GM12878 (cell line): ENCODE measurements around the gene MSI2. TPM values are rescaled to one million over a fixed set of nuclear protein-coding genes. Genes with fewer than 3 reads are reported as not detected.

Experiments used
- ATAC-seq: fragments of 200-7000 bp; cut with Tn5 transposase; 3 replicates; pipeline ENCODE4 v1.9.1; 2020; ENCODE audit warnings: mild to moderate bottlenecking, moderate library complexity
- BruUV-seq: library from RNA; stranded (reverse); fragments of 400-500 nt; replicated peaks from 2 replicates; lab custom pipeline; 2021; lab: Mats Ljungman, UMichigan
- CTCF ChIA-PET: fragments of 300-600 bp; sonication (Branson Sonifier 250); formaldehyde crosslinking; extraction: SDS; loops from one replicate; lab custom pipeline; 2021; ENCODE audit warnings: inconsistent platforms; lab: Yijun Ruan, JAX
- POLR2A ChIA-PET: fragments of 350-600 bp; formaldehyde crosslinking; extraction: SDS; loops from one replicate; lab custom pipeline; 2021; ENCODE audit warnings: inconsistent platforms; lab: Charles Lee
- RAD21 ChIA-PET: fragments of 300-600 bp; sonication (Branson Sonifier 250); formaldehyde crosslinking; loops from one replicate; lab custom pipeline; 2023; ENCODE audit warnings: antibody characterized with exemption; ENCODE audit not compliant: unreplicated experiment; lab: Charles Lee
- SMC1A ChIA-PET: fragments of 300-600 bp; sonication (Branson Sonifier 250); formaldehyde crosslinking; loops from one replicate; lab custom pipeline; 2023; ENCODE audit not compliant: unreplicated experiment, uncharacterized antibody; lab: Charles Lee
- DNase-seq: peaks from one replicate; pipeline ENCODE4 v3.0.0-alpha.2; 2011; ENCODE audit warnings: low read depth, low spot score
- FAIRE-seq: peaks from 3 replicates; lab custom pipeline; 2011; peaks lifted over from hg19 to GRCh38; lab: Jason Lieb, UNC
- H2AFZ ChIP-seq: 2 replicates; pipeline ENCODE4 v1.6.0; 2011; ENCODE audit warnings: low read depth, low read length, control low read depth; ENCODE audit not compliant: control insufficient read depth
- H3K27ac ChIP-seq: 2 replicates; pipeline ENCODE4 v1.5.1; 2011; ENCODE audit warnings: control low read depth; ENCODE audit not compliant: control insufficient read depth, insufficient read depth
- H3K27me3 ChIP-seq, 2 experiments: replicated peaks in 1 of 2; 2 replicates each; pipeline versions ENCODE4 v1.6.0 to v1.6.1; 2011; ENCODE audit warnings: low read length in 1 of 2; ENCODE audit not compliant: control insufficient read depth in 2 of 2, insufficient read depth in 2 of 2
- H3K36me3 ChIP-seq, 2 experiments: 2 replicates each; pipeline ENCODE4 v1.5.1; 2011; ENCODE audit warnings: low read length in 1 of 2; ENCODE audit not compliant: control insufficient read depth in 2 of 2, insufficient read depth in 2 of 2
- H3K4me1 ChIP-seq: 2 replicates; pipeline ENCODE4 v1.6.1; 2011; ENCODE audit warnings: mild to moderate bottlenecking, low read length, moderate library complexity, mixed read lengths; ENCODE audit not compliant: control insufficient read depth, insufficient read depth
- H3K4me2 ChIP-seq: 2 replicates; pipeline ENCODE4 v1.6.0; 2011; ENCODE audit warnings: control low read depth; ENCODE audit not compliant: control insufficient read depth, insufficient read depth
- H3K4me3 ChIP-seq: fragments of 200-600 bp; sonication (generic); 2 replicates; pipeline ENCODE4 v1.5.1; 2016
- H3K79me2 ChIP-seq: 2 replicates; pipeline ENCODE4 v1.6.0; 2011; ENCODE audit warnings: low read length; ENCODE audit not compliant: control insufficient read depth, insufficient read depth
- H3K9ac ChIP-seq: 2 replicates; pipeline ENCODE4 v1.8.0; 2011; ENCODE audit warnings: low read length, control low read depth, mixed read lengths; ENCODE audit not compliant: control insufficient read depth, insufficient read depth
- H3K9me3 ChIP-seq: replicated peaks from 3 replicates; pipeline ENCODE4 v1.5.1; 2011; ENCODE audit warnings: mild to moderate bottlenecking, low read length; ENCODE audit not compliant: control insufficient read depth, insufficient read depth
- H4K20me1 ChIP-seq: 2 replicates; pipeline ENCODE4 v1.6.0; 2011; ENCODE audit not compliant: control insufficient read depth, insufficient read depth
- ASH2L ChIP-seq: fragments of 300-600, 200-600 bp; sonication (generic); IDR thresholded peaks from 2 replicates; pipeline ENCODE4 v1.6.1; 2017; ENCODE audit warnings: low read depth, mild to moderate bottlenecking, borderline replicate concordance
- BRCA1 ChIP-seq: IDR thresholded peaks from 2 replicates; pipeline ENCODE4 v1.6.1; 2011; ENCODE audit warnings: low read depth, low read length, improper control_type of control experiment
- DPF2 ChIP-seq: fragments of 450-650 bp; IDR thresholded peaks from 2 replicates; pipeline ENCODE4 v1.6.1; 2017; ENCODE audit warnings: mild to moderate bottlenecking
- FOXK2 ChIP-seq: fragments of 450-650 bp; IDR thresholded peaks from 2 replicates; pipeline ENCODE4 v1.6.1; 2017; ENCODE audit warnings: mild to moderate bottlenecking, moderate library complexity
- SIN3A ChIP-seq: IDR thresholded peaks from 2 replicates; pipeline ENCODE4 v1.6.1; 2012; ENCODE audit warnings: low read depth, low read length, improper control_type of control experiment
- TARDBP ChIP-seq: IDR thresholded peaks from 2 replicates; pipeline ENCODE4 v1.6.1; 2016; ENCODE audit warnings: borderline replicate concordance
- ZNF24 ChIP-seq: fragments of 450-650 bp; IDR thresholded peaks from 2 replicates; pipeline ENCODE4 v1.6.1; 2017; ENCODE audit warnings: antibody characterized with exemption, mild to moderate bottlenecking
- WGBS: methylation state at CpG from one replicate; pipeline ENCODE4 v1.1.6; 2016; ENCODE audit warnings: low lambda C conversion rate; ENCODE audit not compliant: insufficient replicate concordance, insufficient coverage; ENCODE audit errors: missing lambda C conversion rate; 5-methylcytosine and 5-hydroxymethylcytosine counted together
- in situ Hi-C: fragments of 300-500 bp; cut with MboI; formaldehyde crosslinking; loops from 9 replicates; pipeline ENCODE4 v1.14.3; 2018; ENCODE audit warnings: mixed read lengths
- intact Hi-C: fragments of 100-400 bp; cut with micrococcal nuclease; formaldehyde crosslinking; loops from one replicate; pipeline ENCODE4 v1.14.2; 2022; ENCODE audit not compliant: unreplicated experiment
- polyA plus RNA-seq, 11 experiments: library from polyadenylated mRNA; depleted of rRNA in 4 of 11; unstranded in 6 of 11; stranded (reverse) in 5 of 11; fragments of >200 nt; fragmentation: Nextera tagmentation in 4 of 11; fragmentation: Illumina TruSeq in 1 of 11; extraction: Ambion mirVana in 4 of 11; extraction: Trizol in 1 of 11; gene quantifications; 1 replicate in 1 of 11; 2 replicates in 10 of 11; pipeline versions ENCODE4 v1.2.1 to v1.2.3, GENCODE V29; 2011 to 2016; ENCODE audit warnings: inconsistent platforms in 2 of 11, missing spikeins in 2 of 11, low read depth in 1 of 11
- total RNA-seq, 4 experiments: library from RNA; depleted of rRNA in 3 of 4; stranded (reverse); fragments of >200 nt in 3 of 4; fragmentation: Illumina TruSeq in 1 of 4; extraction: Trizol in 1 of 4; gene quantifications; 2 replicates each; pipeline versions ENCODE4 v1.2.1 to v1.2.3, GENCODE V29; 2013 to 2021
- TF ChIP-seq, protein P1 (sequence below): fragments of 450-650 bp; formaldehyde crosslinking; IDR thresholded peaks from 2 replicates; pipeline ENCODE4 v1.4.0; 2022; ENCODE audit warnings: mild to moderate bottlenecking, moderate library complexity
- TF ChIP-seq, protein P2 (sequence below): fragments of 450-650 bp; IDR thresholded peaks from 2 replicates; pipeline ENCODE4 v1.6.1; 2017; ENCODE audit warnings: mild to moderate bottlenecking, moderate library complexity
- TF ChIP-seq, protein P3 (sequence below): fragments of 450-650 bp; IDR thresholded peaks from 2 replicates; pipeline ENCODE4 v1.6.1; 2017; ENCODE audit warnings: low read depth, mild to moderate bottlenecking, moderate library complexity
- TF ChIP-seq, protein P4 (sequence below): fragments of 450-650 bp; IDR thresholded peaks from 2 replicates; pipeline ENCODE4 v1.6.1; 2017; ENCODE audit warnings: mild to moderate bottlenecking

MSI2 gene
- total and polyA plus RNA-seq, 10 of the 15 experiments (the other 5 are each of a cell fraction or from before 2014, with no cell fraction given), result 6.1 to 76.1 (median 42.0) TPM

DNA sequence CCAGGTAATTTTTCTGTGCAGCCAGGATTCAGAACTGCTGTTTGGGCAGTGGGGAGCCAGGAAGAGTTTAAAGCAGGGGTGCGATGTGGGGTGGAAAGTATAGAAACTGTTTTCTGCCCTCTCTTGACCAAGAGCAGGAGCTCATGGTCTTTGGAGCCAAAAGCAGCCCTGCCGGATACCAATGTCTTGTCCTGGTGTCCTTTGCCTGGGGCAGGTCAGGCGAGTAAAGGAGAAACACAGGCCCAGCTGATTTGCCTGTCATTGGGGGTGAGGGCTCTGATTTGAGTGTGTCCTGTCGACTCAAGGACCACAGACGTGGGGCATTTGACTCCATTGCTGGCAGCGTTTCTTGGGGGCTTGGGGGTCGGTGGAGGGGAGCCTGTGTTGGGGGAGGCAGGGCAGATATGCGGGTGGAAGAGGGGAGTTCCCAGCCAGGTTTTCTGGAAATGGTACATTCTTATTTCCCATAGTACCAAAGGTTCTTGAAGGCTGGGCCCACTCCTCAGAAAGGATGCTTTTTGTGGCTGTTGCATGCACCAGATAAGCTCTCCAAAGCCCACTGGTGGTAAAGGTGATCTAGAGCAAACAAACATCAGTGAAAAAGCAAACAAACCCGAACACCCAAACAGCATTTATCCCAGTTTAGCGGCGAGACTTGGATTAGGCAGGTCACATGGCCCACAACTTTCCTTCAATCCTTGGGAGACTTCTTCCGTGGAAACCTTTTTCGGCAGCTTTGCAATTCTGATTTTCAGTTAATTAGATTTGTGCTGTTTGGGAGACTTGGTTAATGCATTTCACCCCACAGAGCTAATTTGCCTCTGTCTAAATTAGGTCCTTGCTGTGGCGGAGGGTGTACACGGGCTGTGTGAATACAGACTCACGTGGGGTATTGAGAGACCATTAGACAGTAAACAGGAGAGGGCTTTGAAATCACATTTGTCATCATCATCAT, 59.0 kb downstream of the MSI2 start:
- Histone ChIP-seq H3K36me3 (peaks cover 7 to 15% of the 10 kb centered on the region in 2 experiments; a peak in 3 of 4 replicates), H3K4me2 (no peak overlapping the region), H3K27ac (no peak overlapping the region), H4K20me1 (no peaks in the 10 kb centered on the region), H3K4me1 (no peaks in the 10 kb centered on the region), H3K27me3 (no peaks in the 10 kb centered on the region), H2AFZ (no peak overlapping the region), H3K4me3 (no peak overlapping the region), H3K9me3 (no peaks in the 10 kb centered on the region), H3K79me2 (peaks cover 6% of the 10 kb centered on the region), H3K9ac (no peak overlapping the region)
- in situ Hi-C loops, result no loop called here
- ChIA-PET POLR2A (interaction anchor here (0.6 to 0.7 kb wide), 2 partner anchors 12 to 457 kb away, joined by 3 read pairs; no protein-coding TSS in a partner anchor), CTCF (interaction anchor here (0.6 kb wide), 1 partner anchor 52 kb away, joined by 4 read pairs; no protein-coding TSS in a partner anchor), SMC1A (interaction anchor here (1.4 to 1.6 kb wide), 2 partner anchors 39 to 130 kb away, joined by 3 read pairs; no protein-coding TSS in a partner anchor), RAD21 (interaction anchor here (1.2 kb wide), 2 partner anchors 12 to 51 kb away, joined by 3 read pairs; no protein-coding TSS in a partner anchor)
- WGBS, result 91% methylated on average over 16 of the region's 16 CpGs
- BruUV-seq, result no TSS peak
- DNase-seq (no peak), FAIRE-seq (no peak), ATAC-seq (no peak)
- intact Hi-C loops, result no loop called here
- TF ChIP-seq, protein P1, sequence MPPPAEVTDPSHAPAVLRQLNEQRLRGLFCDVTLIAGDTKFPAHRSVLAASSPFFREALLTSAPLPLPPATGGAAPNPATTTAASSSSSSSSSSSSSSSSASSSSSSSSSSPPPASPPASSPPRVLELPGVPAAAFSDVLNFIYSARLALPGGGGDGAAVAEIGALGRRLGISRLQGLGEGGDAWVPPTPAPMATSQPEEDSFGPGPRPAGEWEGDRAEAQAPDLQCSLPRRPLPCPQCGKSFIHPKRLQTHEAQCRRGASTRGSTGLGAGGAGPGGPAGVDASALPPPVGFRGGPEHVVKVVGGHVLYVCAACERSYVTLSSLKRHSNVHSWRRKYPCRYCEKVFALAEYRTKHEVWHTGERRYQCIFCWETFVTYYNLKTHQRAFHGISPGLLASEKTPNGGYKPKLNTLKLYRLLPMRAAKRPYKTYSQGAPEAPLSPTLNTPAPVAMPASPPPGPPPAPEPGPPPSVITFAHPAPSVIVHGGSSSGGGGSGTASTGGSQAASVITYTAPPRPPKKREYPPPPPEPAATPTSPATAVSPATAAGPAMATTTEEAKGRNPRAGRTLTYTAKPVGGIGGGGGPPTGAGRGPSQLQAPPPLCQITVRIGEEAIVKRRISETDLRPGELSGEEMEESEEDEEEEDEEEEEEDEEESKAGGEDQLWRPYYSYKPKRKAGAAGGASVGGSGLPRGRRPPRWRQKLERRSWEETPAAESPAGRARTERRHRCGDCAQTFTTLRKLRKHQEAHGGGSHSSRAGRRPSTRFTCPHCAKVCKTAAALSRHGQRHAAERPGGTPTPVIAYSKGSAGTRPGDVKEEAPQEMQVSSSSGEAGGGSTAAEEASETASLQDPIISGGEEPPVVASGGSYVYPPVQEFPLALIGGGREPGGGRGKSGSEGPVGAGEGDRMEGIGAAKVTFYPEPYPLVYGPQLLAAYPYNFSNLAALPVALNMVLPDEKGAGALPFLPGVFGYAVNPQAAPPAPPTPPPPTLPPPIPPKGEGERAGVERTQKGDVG (CRISPR knock-in tag), result no peak
- TF ChIP-seq ASH2L (no peak), SIN3A (no peak), TARDBP (no peak), DPF2 (no peak), FOXK2 (no peak), BRCA1 (no peak), ZNF24 (no peak)
- TF ChIP-seq, protein P2, sequence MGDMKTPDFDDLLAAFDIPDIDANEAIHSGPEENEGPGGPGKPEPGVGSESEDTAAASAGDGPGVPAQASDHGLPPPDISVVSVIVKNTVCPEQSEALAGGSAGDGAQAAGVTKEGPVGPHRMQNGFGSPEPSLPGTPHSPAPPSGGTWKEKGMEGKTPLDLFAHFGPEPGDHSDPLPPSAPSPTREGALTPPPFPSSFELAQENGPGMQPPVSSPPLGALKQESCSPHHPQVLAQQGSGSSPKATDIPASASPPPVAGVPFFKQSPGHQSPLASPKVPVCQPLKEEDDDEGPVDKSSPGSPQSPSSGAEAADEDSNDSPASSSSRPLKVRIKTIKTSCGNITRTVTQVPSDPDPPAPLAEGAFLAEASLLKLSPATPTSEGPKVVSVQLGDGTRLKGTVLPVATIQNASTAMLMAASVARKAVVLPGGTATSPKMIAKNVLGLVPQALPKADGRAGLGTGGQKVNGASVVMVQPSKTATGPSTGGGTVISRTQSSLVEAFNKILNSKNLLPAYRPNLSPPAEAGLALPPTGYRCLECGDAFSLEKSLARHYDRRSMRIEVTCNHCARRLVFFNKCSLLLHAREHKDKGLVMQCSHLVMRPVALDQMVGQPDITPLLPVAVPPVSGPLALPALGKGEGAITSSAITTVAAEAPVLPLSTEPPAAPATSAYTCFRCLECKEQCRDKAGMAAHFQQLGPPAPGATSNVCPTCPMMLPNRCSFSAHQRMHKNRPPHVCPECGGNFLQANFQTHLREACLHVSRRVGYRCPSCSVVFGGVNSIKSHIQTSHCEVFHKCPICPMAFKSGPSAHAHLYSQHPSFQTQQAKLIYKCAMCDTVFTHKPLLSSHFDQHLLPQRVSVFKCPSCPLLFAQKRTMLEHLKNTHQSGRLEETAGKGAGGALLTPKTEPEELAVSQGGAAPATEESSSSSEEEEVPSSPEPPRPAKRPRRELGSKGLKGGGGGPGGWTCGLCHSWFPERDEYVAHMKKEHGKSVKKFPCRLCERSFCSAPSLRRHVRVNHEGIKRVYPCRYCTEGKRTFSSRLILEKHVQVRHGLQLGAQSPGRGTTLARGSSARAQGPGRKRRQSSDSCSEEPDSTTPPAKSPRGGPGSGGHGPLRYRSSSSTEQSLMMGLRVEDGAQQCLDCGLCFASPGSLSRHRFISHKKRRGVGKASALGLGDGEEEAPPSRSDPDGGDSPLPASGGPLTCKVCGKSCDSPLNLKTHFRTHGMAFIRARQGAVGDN, result no peak
- TF ChIP-seq, protein P3, sequence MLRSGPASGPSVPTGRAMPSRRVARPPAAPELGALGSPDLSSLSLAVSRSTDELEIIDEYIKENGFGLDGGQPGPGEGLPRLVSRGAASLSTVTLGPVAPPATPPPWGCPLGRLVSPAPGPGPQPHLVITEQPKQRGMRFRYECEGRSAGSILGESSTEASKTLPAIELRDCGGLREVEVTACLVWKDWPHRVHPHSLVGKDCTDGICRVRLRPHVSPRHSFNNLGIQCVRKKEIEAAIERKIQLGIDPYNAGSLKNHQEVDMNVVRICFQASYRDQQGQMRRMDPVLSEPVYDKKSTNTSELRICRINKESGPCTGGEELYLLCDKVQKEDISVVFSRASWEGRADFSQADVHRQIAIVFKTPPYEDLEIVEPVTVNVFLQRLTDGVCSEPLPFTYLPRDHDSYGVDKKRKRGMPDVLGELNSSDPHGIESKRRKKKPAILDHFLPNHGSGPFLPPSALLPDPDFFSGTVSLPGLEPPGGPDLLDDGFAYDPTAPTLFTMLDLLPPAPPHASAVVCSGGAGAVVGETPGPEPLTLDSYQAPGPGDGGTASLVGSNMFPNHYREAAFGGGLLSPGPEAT, result no peak
- TF ChIP-seq, protein P4, sequence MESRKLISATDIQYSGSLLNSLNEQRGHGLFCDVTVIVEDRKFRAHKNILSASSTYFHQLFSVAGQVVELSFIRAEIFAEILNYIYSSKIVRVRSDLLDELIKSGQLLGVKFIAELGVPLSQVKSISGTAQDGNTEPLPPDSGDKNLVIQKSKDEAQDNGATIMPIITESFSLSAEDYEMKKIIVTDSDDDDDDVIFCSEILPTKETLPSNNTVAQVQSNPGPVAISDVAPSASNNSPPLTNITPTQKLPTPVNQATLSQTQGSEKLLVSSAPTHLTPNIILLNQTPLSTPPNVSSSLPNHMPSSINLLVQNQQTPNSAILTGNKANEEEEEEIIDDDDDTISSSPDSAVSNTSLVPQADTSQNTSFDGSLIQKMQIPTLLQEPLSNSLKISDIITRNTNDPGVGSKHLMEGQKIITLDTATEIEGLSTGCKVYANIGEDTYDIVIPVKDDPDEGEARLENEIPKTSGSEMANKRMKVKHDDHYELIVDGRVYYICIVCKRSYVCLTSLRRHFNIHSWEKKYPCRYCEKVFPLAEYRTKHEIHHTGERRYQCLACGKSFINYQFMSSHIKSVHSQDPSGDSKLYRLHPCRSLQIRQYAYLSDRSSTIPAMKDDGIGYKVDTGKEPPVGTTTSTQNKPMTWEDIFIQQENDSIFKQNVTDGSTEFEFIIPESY, result no peak
